Measurements from ENCODE around the gene B3GNT4.
"Not testable (repeated sequence)": the region's sequence is repeated elsewhere in the genome, so short reads cannot be mapped to it uniquely, and the experiment has no call there.

B3GNT4 gene

GRCh38 chr12:122189626-122190475 lies 13.7 kb upstream of the B3GNT4 start:
- DNase-seq: no peak

GRCh38 chr12:122190842-122191668 lies 12.5 kb upstream of the B3GNT4 start:
- peak in 4 of 5 donors; percentile 37 to 54 (median 44) for DNase-seq

GRCh38 chr12:122192441-122192840 lies 11.1 kb upstream of the B3GNT4 start:
- DNase-seq: no peak

GRCh38 chr12:122194804-122195203 lies 8.7 kb upstream of the B3GNT4 start:
- DNase-seq: no peak

- DNase-seq: no peak
Observed at GRCh38 chr12:122195405-122195804, 8.1 kb upstream of the B3GNT4 start.

GRCh38 chr12:122197612-122197966 lies 5.9 kb upstream of the B3GNT4 start:
- no peak for DNase-seq

- no peak for DNase-seq
Observed at GRCh38 chr12:122199484-122200355, 3.8 kb upstream of the B3GNT4 start.

GRCh38 chr12:122200541-122201175 lies 2.9 kb upstream of the B3GNT4 start:
- no peak for DNase-seq

- no peak for DNase-seq
Observed at GRCh38 chr12:122201381-122201780, 2.1 kb upstream of the B3GNT4 start.

GRCh38 chr12:122202017-122202416 lies 1.5 kb upstream of the B3GNT4 start:
- DNase-seq: no peak

- not testable (repeated sequence) for DNase-seq
Observed at GRCh38 chr12:122202811-122203210, 698 bp upstream of the B3GNT4 start.

GRCh38 chr12:122204167-122205052 lies 901 bp downstream of the B3GNT4 start:
- peak in 1 of 5 donors; percentile 23 for DNase-seq

- no peak for DNase-seq
Observed at GRCh38 chr12:122205053-122205925, 1.8 kb downstream of the B3GNT4 start.

GRCh38 chr12:122206111-122206881 lies 2.8 kb downstream of the B3GNT4 start:
- no peak for DNase-seq

GRCh38 chr12:122206976-122207375 lies 3.5 kb downstream of the B3GNT4 start:
- no peak for DNase-seq

GRCh38 chr12:122207391-122207790 lies 3.9 kb downstream of the B3GNT4 start:
- DNase-seq: no peak

GRCh38 chr12:122208073-122208820 lies 4.7 kb downstream of the B3GNT4 start:
- no peak for DNase-seq

GRCh38 chr12:122215771-122216170 lies 12.3 kb downstream of the B3GNT4 start:
- DNase-seq: no peak

GRCh38 chr12:122216445-122216844 lies 12.9 kb downstream of the B3GNT4 start:
- no peak for DNase-seq

Data from T-helper 1 cell (primary cell).